HG03439 (cell line): ENCODE results near the gene TRPC4AP.

Source experiments
- ATAC-seq: cut with Tn5 transposase; IDR thresholded peaks from one replicate; pipeline ENCODE4 v1.9.1; 2021; ENCODE audit warnings: mild to moderate bottlenecking, moderate library complexity; ENCODE audit not compliant: unreplicated experiment

The TRPC4AP gene

DNA sequence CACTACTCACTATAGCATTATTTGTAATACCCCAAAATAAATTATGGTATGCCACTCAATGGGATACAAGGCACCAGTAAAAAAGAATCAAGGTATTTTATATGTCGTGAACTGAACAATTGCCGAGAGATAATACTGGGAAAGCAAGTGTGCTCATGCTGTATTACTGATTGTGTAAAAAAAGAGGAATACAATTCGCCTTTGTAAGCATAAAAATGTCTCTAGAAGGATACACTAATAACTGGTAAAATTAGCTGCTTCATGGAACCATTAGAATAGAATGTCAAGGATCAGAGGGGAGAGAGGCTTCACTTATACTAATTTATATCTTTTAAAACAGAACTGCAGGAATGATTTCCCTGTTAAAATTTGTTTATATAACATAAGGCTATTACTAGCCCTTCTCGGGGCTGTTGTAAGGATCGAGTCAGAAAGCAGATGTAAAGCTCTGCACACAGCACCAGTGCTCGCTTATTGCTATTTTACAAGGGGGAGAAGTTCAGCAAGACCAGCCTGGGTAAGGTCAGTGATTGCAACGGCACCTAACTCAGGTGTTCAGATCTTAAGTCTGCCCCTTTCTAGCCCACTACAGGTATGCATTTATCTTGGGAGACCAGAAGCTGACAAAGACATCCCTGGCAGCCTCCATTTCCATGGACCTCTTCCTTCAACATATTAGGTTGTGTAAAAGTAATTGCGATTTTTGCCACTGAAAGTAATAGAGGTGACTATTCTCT is 75.3 kb downstream of the TRPC4AP start:
- ATAC-seq: no peak

DNA sequence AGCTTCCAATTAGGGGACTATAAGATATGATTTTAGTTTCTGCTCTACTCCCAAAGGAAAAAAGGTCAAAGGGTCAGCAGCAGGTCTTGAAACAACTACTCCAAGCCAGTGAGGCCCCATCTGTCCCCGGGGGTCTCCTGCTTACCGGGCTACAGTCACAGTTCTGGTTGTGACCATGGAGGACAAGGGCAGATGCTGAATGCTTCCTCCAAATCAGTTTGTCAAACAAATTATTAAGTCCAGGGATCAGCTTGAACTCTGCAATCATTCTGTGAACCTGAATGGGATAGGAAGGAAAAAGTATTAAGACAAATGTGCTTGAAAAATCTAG is 76.8 kb downstream of the TRPC4AP start:
- ATAC-seq: no peak

DNA sequence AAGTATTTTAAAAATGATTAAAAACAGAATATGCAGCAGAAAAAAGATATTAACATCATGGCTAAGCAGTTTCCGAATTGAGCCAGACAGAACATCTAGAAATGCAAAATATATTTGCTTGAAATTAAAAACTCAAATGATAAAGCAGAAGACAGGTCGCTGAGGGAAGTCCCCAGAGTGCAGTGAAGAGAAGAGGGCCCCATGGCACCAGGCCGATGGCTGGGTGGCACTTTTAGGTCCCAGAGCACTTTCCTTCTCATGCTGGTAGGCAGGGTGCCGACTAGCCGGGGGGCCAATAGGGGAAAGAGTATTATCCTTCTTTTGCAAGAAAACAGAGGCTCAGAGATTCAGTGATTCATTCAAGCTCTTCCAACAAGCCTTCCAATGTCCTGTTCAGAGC is 78.1 kb downstream of the TRPC4AP start:
- ATAC-seq: no peak

DNA sequence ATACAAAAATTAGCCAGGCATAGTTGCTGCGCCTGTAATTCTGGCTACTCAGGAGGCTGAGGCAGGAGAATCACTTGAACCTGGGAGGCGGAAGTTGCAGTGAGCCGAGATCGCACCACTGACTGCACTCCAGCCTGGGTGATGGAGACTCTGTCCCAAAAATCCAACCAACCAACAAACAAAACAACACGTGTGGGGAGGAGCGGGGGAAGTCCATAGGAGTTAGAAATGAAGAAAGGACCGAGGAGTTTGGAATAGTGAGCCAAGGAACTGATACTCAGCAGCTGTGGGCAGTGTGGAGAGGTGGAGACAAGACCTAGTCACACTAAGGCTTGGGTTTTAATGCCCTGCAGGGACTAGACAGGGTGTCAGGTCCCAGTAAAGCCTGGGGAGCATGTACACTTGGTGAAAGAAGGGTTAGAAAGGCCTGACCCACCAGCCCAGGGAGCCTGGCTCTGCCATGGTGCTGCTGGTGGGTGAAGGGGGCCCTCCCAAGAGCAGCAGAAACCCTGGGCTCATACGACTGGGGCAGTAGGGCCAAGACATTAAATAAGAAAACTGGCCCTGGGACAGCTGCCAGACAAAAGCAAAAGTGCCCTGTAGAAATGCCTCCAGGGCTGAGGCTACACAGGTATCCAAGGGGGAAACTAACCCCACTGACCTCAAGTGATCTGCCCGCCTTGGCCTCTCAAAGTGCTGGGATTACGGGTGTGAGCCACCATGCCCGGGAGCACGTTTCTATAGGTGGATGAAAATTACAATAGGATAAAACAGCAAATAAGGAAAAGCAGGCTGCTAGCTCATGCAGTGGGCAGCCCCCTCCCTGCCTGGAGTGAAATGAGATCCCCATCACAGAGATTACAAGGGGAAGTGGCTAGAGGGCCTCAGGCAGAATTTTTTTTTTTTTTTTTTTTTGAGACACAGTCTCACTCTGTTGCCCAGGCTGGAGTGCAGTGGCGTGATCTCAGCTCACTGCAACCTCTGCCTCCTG is 78.9 kb downstream of the TRPC4AP start:
- no peak for ATAC-seq

DNA sequence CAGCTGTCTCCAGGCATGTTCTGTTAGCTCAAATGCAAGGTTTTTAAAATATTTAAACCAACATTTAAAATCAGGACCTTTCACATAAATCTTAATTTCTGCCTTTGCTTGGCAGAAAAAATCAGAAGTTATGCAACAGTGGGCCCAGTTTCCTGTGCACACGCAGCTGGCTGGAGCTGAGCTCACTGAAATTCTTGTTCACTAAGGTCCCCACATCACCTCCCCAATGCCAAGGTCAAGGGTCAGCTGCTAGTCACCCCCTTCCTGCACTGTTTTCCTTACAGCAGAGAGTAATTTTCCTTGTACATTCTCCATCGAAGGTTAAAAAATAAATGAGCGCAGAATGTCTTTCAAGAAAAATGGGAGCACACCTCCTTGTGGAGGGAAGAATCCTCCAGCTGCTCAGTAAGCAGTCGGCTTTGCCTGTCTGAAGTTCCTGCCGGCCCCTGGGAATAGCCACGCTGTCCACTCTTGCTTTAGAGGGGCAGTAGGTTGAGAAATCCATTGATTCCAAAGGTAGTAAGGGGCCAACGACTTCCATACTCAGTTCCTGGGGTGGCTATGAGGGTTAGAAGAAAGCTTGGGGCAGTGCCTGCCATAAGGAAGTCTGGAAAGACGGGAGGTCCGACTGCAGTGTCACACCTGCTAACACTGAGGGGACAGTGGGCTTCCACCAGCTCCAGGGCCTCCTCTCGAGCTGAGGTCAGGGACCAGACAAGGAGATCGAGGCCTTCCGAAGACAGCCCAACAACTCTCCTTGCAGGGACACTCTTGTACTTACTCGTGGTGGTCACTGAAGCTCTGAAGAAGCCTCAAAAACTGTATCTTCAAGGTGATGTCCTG is 80.2 kb downstream of the TRPC4AP start:
- ATAC-seq: no peak

DNA sequence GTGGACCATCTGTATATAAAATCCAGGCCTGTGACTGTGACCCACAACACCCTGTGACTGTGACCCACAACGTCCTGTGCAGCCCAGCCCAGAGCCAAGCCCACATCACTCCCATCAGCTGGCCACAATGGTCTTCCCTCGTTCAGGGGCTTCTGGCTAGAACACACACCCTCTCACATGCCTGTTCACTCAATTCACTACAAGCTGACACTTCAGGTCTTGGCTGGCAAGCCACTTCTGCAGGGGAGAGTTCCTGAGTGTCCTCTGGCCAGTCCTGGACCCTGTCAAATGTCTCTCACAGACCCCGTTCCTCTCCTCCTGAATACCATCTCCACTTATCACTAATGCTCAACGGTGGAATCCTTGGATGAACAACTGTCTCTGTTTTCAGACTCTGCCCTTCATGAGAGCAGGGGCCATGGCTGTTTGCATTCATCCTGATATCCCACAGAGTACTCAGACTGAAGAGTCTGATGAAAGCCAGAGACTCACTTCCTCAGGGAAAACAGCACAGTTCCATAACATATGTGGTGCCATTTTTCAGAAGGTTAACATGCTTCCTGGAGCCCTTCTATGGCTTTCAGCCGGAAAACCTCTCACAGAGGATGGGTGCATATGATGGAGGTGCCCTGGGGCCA is 80.9 kb downstream of the TRPC4AP start:
- no peak for ATAC-seq

DNA sequence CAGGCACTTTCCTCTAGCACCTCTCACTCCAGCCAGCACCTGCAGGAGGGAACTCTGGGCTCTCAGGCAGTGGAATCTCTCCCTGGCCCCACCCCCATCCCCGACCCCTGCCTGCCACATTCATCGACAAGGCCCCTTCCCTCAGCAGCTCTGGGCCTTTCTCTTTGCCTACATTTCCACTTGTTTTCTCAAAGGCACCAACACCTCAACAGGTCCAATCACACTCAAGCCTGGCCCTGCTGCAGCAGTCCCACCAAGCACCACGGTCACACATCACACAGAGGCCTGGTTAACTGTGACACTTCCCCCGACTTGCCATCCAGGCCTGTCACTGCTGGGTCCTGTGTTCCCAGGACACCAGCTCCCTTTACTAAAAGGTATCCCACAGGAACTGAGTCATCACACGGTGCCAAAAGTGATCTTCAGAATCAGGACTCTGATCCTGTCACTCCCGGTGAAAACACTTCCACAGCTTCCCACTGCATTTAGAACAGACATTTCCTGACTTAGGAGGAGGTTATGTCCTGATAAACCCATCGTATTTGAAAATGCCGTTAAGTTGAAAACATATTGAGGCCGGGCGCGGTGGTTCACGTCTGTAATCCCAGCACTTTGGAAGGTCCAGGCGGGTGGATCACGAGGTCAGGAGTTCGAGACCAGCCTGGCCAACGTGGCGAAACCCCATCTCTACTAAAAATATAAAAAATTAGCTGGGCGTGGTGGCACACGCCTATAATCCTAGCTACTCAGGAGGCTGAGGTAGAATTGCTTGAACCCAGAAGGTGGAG is 82.0 kb downstream of the TRPC4AP start:
- no peak for ATAC-seq

DNA sequence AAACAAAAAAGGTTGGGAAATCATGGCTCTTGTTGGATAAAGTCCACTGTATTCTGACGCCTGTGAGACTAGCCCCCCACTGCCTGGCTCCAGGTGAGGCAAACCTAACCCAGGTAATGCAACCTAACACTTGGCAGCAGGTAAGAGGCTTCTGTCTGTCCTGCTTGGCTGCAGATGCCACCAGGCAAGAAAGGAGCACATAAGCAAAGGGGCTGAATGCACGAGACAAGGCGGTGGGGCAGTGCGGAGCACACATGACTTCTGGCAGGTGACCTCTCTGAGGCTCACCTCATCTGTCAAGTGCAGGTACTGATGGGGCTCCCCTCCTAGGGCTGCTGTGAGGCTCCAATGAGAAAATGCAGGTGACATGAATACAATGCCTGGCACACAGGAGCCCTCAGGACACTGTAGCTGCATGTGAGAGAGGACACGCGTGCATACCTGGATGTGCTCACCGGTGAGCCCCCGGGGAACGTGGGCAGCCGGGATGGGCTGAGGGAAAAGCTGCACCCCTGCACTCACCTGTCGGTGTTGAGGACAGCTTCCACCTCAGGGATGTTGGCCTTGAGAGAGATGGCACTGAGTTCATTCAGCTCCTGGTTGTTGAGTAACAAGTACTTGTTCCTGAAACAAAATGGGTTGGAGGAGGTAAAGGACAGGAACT is 82.8 kb downstream of the TRPC4AP start:
- no peak for ATAC-seq

DNA sequence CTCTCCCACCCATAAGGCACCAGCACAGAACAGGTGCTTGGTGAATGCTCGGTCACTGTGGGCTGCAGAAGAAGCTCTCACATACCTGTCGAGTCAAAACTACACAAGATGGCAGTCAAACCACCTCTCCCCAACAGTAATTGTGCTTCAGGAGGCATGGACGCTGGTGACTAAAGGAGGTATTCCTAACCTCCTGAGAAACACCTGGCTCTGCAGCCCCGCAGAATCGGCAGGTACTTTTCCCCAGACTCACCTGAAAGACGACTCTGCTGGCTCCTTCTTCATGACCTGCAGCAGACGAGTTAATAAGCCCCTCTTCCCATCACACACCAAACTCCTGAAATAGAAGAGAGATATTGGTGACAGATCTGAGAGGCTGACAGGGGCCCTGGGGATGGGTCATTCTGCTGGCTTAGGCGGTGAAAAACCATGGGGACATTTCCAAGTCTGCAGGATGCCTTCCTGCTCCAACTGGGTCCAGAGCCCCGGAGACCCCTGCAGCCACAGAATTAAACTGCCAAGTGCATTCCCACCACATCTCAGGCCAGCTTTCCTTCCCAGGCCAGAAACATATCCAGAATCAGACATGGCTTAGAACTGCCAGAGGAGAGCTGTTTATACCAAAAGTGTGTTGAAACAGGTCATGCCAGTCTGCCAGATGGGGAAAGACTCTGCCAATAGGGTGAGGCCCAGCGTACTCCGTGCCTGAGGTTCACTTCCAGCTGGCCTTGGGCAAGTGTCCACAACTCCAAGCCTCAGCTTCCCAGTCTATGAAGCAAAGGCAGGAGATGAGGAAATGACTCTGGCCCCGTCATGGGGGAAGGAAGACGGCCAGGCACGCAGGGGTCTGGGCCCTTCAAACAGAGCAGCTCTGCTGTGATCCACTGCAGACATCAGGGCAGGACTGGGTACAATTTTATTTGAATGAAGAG is 83.9 kb downstream of the TRPC4AP start:
- ATAC-seq: no peak

DNA sequence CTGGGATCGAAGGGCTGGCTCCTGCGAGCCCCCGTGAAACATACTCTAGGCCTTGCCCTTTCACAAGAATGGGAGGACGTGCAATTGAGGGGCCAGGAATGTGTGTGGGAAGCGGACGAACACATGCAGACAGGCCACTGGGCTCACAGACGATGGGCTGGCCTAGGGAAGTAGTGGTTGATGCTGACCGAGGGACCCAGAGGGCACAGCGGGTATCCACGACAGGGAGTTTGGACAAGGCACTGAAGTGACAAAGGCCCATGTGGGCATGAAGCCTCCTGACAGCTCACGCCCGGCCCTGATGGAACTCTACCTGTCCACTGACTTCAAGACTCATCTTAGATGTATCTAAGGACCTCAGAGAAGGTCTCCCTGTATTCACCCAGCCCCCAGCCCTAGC is 84.7 kb downstream of the TRPC4AP start:
- no peak for ATAC-seq

DNA sequence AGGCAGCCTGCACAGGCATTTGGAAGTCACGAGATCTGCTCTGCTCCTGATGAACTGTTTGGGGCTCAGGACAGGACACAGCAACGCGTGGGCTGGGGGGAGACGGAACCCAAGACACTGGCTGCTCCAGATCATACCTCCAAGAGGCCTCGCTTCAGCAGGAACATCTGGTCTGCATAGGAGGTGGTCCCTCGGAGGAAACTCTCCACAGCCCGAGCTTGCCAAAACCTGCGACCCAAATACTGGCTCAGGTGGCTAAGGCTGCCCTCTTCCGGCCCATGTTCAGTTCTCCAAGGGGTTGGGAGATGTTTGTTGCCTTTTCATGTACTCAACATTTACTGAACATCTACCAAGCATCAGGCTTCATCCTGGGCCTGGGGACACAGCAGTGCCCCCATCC is 85.2 kb downstream of the TRPC4AP start:
- ATAC-seq: no peak

DNA sequence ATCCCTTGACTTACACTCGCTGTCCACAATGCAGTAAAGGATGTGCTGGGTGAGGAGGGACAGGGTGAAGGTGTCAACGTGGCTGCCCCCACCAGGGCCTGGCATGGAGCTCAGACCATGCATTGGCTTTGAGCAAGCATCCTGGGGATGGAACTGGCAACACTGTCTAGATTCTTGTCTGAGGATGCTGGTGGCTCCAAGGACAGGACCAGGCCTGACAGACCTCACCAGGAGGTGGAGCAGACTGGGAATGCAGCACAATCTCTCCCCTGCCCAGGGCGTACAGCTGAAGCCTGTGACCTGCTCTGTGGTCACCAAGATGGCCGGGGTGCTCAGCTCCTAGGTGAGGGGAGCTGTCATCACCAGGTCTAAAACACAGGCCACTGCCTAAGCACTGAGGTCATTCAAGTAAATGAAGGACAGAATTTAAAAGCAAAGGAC is 86.1 kb downstream of the TRPC4AP start:
- ATAC-seq: no peak

DNA sequence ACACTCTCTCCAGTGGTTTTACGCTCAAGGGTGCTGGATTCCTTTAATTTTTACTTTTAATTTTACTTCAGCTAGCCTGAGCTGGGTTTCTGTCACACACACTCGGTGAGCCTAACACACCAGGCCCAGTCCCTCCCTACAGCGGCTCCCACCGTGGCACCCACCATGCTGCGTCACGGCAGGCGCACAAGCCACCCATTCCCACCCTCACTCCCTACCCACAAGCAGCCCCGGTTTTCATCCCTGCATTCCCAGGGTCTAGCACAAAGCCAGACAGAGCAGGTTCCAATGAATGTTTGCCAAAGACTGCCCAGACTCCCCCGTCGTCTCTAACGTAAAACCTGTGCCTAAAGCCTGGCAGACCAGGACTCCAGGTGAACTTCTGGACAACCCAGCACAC is 86.6 kb downstream of the TRPC4AP start:
- no peak for ATAC-seq

DNA sequence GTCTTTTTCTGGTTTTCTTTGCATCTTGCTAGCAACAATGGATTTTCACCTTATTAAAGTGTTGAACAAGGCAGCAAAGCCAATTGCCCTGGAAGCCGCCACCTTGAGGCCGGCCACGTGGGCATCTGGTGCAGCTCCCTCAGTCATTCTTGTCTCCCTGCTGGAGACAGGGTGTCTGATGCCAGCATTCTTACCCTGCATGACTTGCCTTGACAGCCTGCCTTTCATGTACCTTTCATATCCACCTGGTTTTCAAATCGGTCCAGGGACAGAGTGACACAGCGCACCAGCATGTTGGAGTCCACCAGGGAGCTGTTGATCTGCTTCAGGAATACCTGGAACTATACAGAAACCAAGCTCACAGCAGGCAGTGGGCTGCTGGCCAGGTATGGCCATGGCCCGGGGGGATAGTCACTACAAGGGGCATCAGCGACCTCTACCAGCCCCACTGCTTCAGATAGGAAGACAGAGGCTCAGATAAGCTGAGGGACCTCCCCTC is 87.1 kb downstream of the TRPC4AP start:
- no peak for ATAC-seq

DNA sequence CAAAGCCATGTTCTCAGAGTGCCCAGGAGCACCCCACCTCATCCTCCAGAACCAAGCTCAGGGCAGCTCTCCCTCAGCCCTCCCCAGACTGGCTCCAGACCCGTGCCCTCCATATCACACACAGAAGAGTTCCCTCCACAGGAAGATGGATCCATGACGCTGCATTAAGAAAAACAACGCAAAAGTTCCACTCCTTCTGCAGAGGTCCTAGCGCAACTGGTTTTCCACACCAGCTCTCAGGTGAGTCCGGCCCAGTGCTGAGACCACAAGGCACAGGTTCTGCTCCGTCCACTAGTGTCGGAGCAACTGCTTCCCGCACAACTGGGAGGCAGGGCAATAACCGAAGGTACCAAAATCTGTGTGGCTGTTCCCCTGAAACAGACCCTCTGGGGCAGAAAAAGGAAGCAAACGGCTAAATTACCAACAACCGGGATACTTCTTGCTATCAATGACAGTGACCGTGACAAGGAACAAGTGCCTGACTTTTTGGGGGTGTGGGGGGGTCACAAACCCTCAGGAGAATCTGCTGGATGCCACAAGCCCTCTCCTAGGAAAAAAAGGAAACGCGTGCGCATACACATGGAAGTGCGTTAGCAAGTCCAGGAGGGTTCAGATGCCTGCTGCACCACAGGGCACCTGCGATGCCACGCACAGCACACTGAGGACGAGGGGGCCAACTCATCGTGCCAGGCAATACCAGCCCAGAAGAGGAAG is 87.7 kb downstream of the TRPC4AP start:
- ATAC-seq: no peak

DNA sequence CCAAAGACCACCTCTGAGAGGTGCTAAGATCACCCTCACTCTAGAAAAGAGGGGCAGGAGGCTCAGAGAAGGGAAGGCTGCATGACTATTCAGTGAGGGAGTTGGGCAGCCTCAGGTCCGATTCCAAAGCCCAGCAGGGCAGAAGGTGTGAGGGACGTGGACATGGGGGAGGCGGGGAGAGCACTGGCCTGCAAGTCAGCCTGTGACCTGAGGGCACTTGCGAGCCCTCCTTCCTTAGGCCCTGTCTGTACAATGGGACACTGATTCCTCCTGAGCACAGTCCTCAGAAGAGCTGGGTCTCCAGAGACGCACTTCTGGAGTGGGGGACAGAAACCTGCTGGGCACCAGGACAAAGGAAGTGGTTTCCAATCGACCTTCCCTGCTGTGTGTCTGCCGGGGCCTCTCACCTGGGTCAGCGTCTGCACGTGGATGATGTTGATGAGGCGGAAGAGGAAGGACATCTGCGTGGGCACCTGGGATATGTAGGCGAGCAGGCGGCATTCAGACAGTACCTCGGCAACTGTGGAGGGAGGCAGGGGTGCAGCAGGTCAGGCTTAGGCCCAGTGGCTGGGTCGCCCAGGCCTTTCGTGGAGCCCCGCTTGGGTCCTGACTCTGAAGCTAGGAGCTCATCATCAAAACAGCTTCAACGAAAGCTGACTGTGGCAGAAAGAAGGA is 88.4 kb downstream of the TRPC4AP start:
- no peak for ATAC-seq
